ENCODE results near the gene CCDC106.

- TF ChIP-seq CTCF (IDR thresholded peaks at IDR 0.05) = no peak
- TF ChIP-seq FOXJ3 (CRISPR knock-in tag; IDR thresholded peaks at IDR 0.05; ENCODE audit: borderline replicate concordance) = no peak
- no peak for TF ChIP-seq ZNF121 (CRISPR knock-in tag; IDR thresholded peaks at IDR 0.05)
- no peak for TF ChIP-seq SP1 (CRISPR knock-in tag; conservative IDR thresholded peaks at IDR 0.05)
- TF ChIP-seq ZNF219 (CRISPR knock-in tag; IDR thresholded peaks at IDR 0.05; ENCODE audit: borderline replicate concordance) = no peak
- no peak for TF ChIP-seq SOX15 (CRISPR knock-in tag; IDR thresholded peaks at IDR 0.05)
- no peak for TF ChIP-seq CREM (CRISPR knock-in tag; IDR thresholded peaks at IDR 0.05)
- no peak for TF ChIP-seq NFATC4 (CRISPR knock-in tag; IDR thresholded peaks at IDR 0.05)
- no peak for TF ChIP-seq ZNF263 (CRISPR knock-in tag; IDR thresholded peaks at IDR 0.05; ENCODE audit: low read depth)
Measured at GRCh38 chr19:55656988-55657747, 9.2 kb downstream of the CCDC106 start.

Data from WTC11 (cell line).